Panc1 (cell line): ENCODE results near the gene CDH26. TPM values are rescaled to one million over a fixed set of nuclear protein-coding genes. Genes with fewer than 3 reads are reported as not detected.

ENCODE experiments used
- ATAC-seq: fragments of 200-7000 bp; cut with Tn5 transposase; 2 replicates; pipeline ENCODE4 v1.9.1; 2020; ENCODE audit warnings: mild to moderate bottlenecking, moderate library complexity
- BruUV-seq: library from RNA; stranded (reverse); fragments of 400-500 nt; replicated peaks from 2 replicates; lab custom pipeline; 2021; lab: Mats Ljungman, UMichigan
- CTCF ChIA-PET: fragments of 300-600 bp; sonication (Branson Sonifier 250); formaldehyde crosslinking; loops from one replicate; lab custom pipeline; 2022; ENCODE audit warnings: antibody characterized with exemption; lab: Charles Lee
- POLR2A ChIA-PET: fragments of 300-600 bp; sonication (Branson Sonifier 250); formaldehyde crosslinking; loops from one replicate; lab custom pipeline; 2022; ENCODE audit warnings: antibody characterized with exemption; lab: Charles Lee
- DNase-seq: peaks from one replicate; pipeline ENCODE4 v3.0.0-alpha.2; 2010; ENCODE audit warnings: low read depth, low spot score
- H3K27ac ChIP-seq: 2 replicates; pipeline ENCODE4 v1.5.1; 2011; ENCODE audit warnings: mild to moderate bottlenecking, low read length, inconsistent platforms
- H3K27me3 ChIP-seq: fragments of 200-500 bp; sonication (Bioruptor generic); 2 replicates; pipeline ENCODE4 v1.6.0; 2014; ENCODE audit warnings: low read length, inconsistent platforms; ENCODE audit not compliant: control insufficient read depth, insufficient read depth
- H3K36me3 ChIP-seq: fragments of 200-500 bp; sonication (Bioruptor generic); 2 replicates; pipeline ENCODE4 v1.5.1; 2014; ENCODE audit warnings: inconsistent platforms, mild to moderate bottlenecking, low read length, moderate library complexity; ENCODE audit not compliant: control insufficient read depth, insufficient read depth
- H3K4me1 ChIP-seq: 2 replicates; pipeline ENCODE4 v1.5.1; 2011; ENCODE audit warnings: inconsistent platforms, mild to moderate bottlenecking, low read length, moderate library complexity; ENCODE audit not compliant: control insufficient read depth, insufficient read depth
- H3K4me3 ChIP-seq, 2 experiments: 2 replicates each; pipeline ENCODE4 v1.5.1; 2011 to 2012; ENCODE audit warnings: low read depth in 2 of 2, low read length in 2 of 2, mild to moderate bottlenecking in 2 of 2, inconsistent platforms in 1 of 2, moderate library complexity in 1 of 2
- H3K9me3 ChIP-seq: fragments of 200-500 bp; sonication (Bioruptor generic); 2 replicates; pipeline ENCODE4 v1.5.1; 2014; ENCODE audit warnings: low read depth, mild to moderate bottlenecking, inconsistent platforms, low read length, moderate library complexity; ENCODE audit not compliant: control insufficient read depth, insufficient read depth
- POLR2AphosphoS5 ChIP-seq: IDR thresholded peaks from 2 replicates; pipeline ENCODE4 v1.6.1; 2012; ENCODE audit warnings: mild to moderate bottlenecking, low read depth, low read length, moderate library complexity
- SIN3A ChIP-seq: IDR thresholded peaks from 2 replicates; pipeline ENCODE4 v1.6.1; 2012; ENCODE audit warnings: low read depth, mild to moderate bottlenecking, low read length, moderate library complexity, borderline replicate concordance; ENCODE audit not compliant: insufficient read depth
- TCF7L2 ChIP-seq: IDR thresholded peaks from 2 replicates; pipeline ENCODE4 v1.6.1; 2011; ENCODE audit warnings: mild to moderate bottlenecking, low read depth, low read length, inconsistent platforms
- in situ Hi-C: cut with HindIII; loops from 2 replicates; pipeline ENCODE4 v1.10.0; 2016; ENCODE audit warnings: low sequenced_read_pairs, low pct_unique_long_range_greater_than_20kb
- intact Hi-C: fragments of 100-400 bp; cut with micrococcal nuclease; formaldehyde crosslinking; loops from one replicate; pipeline ENCODE4 v1.10.0; 2022; ENCODE audit not compliant: unreplicated experiment
- total RNA-seq: library from RNA; stranded (reverse); gene quantifications from one replicate; pipeline ENCODE4 v1.2.1, GENCODE V29; 2021; ENCODE audit not compliant: unreplicated experiment
- TF ChIP-seq, protein P1 (sequence below), 2 experiments: IDR thresholded peaks; 2 replicates each; pipeline ENCODE4 v1.6.1; 2011 to 2012; ENCODE audit warnings: low read depth in 2 of 2, control low read depth in 1 of 2, low read length in 1 of 2, mild to moderate bottlenecking in 1 of 2, moderate library complexity in 1 of 2; ENCODE audit not compliant: insufficient read depth in 1 of 2
- TF ChIP-seq, protein P2 (sequence below): fragments of 450-650 bp; IDR thresholded peaks from 2 replicates; pipeline ENCODE4 v1.5.1; 2017; ENCODE audit warnings: mild to moderate bottlenecking

Gene CDH26
- total RNA-seq, 1 experiment from 2014 or later, result 0.46 TPM

DNA sequence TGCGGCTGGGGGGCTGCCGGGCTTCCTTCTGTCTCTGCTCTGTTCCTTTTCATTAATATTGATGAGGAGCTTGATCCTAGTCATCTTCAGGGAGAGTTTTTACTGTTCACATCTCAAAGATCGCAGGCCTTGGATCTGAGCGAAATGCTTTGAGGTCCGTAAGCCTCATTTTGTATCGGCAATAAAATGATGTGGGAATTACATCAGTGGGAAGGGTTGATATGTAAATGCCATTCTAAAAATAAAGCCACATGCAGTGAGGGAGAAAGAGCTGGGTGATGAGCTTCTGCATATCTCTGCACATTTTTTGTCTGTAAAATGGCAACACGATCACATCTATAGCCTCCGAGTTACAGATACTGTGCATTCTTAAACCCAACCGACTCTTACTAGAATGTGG lies 24.9 kb downstream of the CDH26 start:
- Histone ChIP-seq H3K27me3 (no peaks in the 10 kb centered on the region), H3K4me1 (no peaks in the 10 kb centered on the region), H3K27ac (no peak overlapping the region), H3K36me3 (no peaks in the 10 kb centered on the region), H3K9me3 (no peaks in the 10 kb centered on the region), H3K4me3 (no peak overlapping the region)
- ATAC-seq (no peak), DNase-seq (no peak)
- in situ Hi-C loops (no loop called here), intact Hi-C loops (no loop called here)
- POLR2A ChIA-PET, result no interaction called here
- CTCF ChIA-PET, result no interaction called here
- BruUV-seq, result no TSS peak
- TF ChIP-seq TCF7L2, result no peak
- TF ChIP-seq, protein P1, sequence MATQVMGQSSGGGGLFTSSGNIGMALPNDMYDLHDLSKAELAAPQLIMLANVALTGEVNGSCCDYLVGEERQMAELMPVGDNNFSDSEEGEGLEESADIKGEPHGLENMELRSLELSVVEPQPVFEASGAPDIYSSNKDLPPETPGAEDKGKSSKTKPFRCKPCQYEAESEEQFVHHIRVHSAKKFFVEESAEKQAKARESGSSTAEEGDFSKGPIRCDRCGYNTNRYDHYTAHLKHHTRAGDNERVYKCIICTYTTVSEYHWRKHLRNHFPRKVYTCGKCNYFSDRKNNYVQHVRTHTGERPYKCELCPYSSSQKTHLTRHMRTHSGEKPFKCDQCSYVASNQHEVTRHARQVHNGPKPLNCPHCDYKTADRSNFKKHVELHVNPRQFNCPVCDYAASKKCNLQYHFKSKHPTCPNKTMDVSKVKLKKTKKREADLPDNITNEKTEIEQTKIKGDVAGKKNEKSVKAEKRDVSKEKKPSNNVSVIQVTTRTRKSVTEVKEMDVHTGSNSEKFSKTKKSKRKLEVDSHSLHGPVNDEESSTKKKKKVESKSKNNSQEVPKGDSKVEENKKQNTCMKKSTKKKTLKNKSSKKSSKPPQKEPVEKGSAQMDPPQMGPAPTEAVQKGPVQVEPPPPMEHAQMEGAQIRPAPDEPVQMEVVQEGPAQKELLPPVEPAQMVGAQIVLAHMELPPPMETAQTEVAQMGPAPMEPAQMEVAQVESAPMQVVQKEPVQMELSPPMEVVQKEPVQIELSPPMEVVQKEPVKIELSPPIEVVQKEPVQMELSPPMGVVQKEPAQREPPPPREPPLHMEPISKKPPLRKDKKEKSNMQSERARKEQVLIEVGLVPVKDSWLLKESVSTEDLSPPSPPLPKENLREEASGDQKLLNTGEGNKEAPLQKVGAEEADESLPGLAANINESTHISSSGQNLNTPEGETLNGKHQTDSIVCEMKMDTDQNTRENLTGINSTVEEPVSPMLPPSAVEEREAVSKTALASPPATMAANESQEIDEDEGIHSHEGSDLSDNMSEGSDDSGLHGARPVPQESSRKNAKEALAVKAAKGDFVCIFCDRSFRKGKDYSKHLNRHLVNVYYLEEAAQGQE (IDR thresholded peaks at IDR 0.05; ENCODE audit: insufficient read depth in 1 of 2, low read depth in 2 of 2, low read length in 1 of 2), result no peak
- TF ChIP-seq, protein P2, sequence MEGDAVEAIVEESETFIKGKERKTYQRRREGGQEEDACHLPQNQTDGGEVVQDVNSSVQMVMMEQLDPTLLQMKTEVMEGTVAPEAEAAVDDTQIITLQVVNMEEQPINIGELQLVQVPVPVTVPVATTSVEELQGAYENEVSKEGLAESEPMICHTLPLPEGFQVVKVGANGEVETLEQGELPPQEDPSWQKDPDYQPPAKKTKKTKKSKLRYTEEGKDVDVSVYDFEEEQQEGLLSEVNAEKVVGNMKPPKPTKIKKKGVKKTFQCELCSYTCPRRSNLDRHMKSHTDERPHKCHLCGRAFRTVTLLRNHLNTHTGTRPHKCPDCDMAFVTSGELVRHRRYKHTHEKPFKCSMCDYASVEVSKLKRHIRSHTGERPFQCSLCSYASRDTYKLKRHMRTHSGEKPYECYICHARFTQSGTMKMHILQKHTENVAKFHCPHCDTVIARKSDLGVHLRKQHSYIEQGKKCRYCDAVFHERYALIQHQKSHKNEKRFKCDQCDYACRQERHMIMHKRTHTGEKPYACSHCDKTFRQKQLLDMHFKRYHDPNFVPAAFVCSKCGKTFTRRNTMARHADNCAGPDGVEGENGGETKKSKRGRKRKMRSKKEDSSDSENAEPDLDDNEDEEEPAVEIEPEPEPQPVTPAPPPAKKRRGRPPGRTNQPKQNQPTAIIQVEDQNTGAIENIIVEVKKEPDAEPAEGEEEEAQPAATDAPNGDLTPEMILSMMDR, result no peak
- TF ChIP-seq SIN3A, result no peak
- no peak for TF ChIP-seq POLR2AphosphoS5

DNA sequence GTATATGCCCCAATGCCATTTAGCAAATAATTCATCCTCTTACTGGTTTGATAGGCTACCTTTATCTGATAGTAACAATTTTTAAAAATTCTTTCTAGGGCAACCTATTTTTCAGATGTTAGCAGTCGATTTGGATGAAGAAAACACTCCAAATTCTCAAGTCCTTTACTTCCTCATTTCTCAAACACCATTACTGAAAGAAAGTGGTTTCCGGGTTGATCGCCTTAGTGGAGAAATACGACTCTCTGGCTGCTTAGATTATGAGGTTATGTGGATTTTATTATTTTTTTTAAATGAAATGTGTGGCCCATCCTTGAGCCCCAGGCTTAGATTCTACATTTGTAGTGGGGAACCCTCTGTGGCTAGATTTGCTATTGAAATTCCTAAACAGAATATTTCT lies 26.3 kb downstream of the CDH26 start:
- no peaks in the 10 kb centered on the region for H3K4me1 ChIP-seq
- in situ Hi-C loops (no loop called here), intact Hi-C loops (no loop called here)
- no peaks in the 10 kb centered on the region for H3K36me3 ChIP-seq
- BruUV-seq, result no TSS peak
- ATAC-seq (no peak), DNase-seq (no peak)
- H3K9me3 ChIP-seq, result no peaks in the 10 kb centered on the region
- no peaks in the 10 kb centered on the region for H3K27me3 ChIP-seq
- no peak overlapping the region for H3K27ac ChIP-seq
- H3K4me3 ChIP-seq, result no peak overlapping the region
- ChIA-PET POLR2A (no interaction called here), CTCF (no interaction called here)
- TF ChIP-seq, protein P1 (IDR thresholded peaks at IDR 0.05; ENCODE audit: insufficient read depth in 1 of 2, low read depth in 2 of 2, low read length in 1 of 2), result no peak
- TF ChIP-seq TCF7L2, result no peak
- TF ChIP-seq POLR2AphosphoS5, result no peak
- TF ChIP-seq SIN3A, result no peak
- TF ChIP-seq, protein P2, result no peak
